ENCODE measurements around the gene CNPPD1.

CNPPD1 gene

GRCh38 chr2:219221957-219222518 lies 45.3 kb upstream of the CNPPD1 start:
- H4K91ac ChIP-seq (ENCODE audit: low read depth, low read length, poor library complexity), result no peak overlapping the region
- no CpG with 5 or more reads among the region's 16 CpGs for WGBS, 2 donors (ENCODE audit: extremely low coverage in 2 of 2, insufficient read length in 2 of 2, insufficient replicate concordance in 1 of 2)

GRCh38 chr2:219220652-219221402 lies 44.1 kb upstream of the CNPPD1 start:
- H3K9ac ChIP-seq (ENCODE audit: low read depth, low read length, poor library complexity), result no peak overlapping the region
- no peak overlapping the region for H3K4me3 ChIP-seq (ENCODE audit: low read length in 2 of 2)
- no peak overlapping the region for H4K8ac ChIP-seq (ENCODE audit: low read depth, low read length)
- peaks cover 51 to 70% of the 10 kb centered on the region in 2 donors for H3K36me3 ChIP-seq (replicated peaks in 1 of 2; ENCODE audit: control insufficient read depth in 2 of 2, insufficient read depth in 2 of 2, low read length in 2 of 2)
- H4K91ac ChIP-seq (ENCODE audit: low read depth, low read length, poor library complexity), result no peak overlapping the region
- no peak overlapping the region for H3K14ac ChIP-seq (ENCODE audit: low read length)
- no peak overlapping the region for H2AFZ ChIP-seq (ENCODE audit: low read length)
- no peak overlapping the region for H3K4me2 ChIP-seq (ENCODE audit: insufficient read depth, low read length, poor library complexity, severe bottlenecking)
- H2BK12ac ChIP-seq (ENCODE audit: low read length), result no peak overlapping the region
- H3K79me1 ChIP-seq (ENCODE audit: low read depth, low read length), result peaks cover 2% of the 10 kb centered on the region
- no peak overlapping the region for H3K4ac ChIP-seq (ENCODE audit: low read length)
- H3K18ac ChIP-seq (ENCODE audit: low read length), result no peak overlapping the region
- no peak for DNase-seq (ENCODE audit: low spot score)
- no peak overlapping the region for H2BK15ac ChIP-seq (ENCODE audit: low read length)
- no peaks in the 10 kb centered on the region for H3K9me3 ChIP-seq (replicated peaks in 1 of 2; ENCODE audit: control insufficient read depth in 2 of 2, insufficient read depth in 1 of 2, low read depth in 1 of 2, low read length in 2 of 2)
- no CpG with 5 or more reads among the region's 19 CpGs for WGBS, 2 donors (ENCODE audit: extremely low coverage in 2 of 2, insufficient read length in 2 of 2, insufficient replicate concordance in 1 of 2)
- H3K27ac ChIP-seq (replicated peaks; ENCODE audit: low read length), result no peak overlapping the region
- H2BK5ac ChIP-seq (ENCODE audit: low read length), result no peak overlapping the region
- H3K27me3 ChIP-seq (ENCODE audit: control insufficient read depth in 3 of 3, insufficient read depth in 3 of 3, low read depth in 1 of 3, low read length in 3 of 3), result no peaks in the 10 kb centered on the region
- H2BK120ac ChIP-seq (ENCODE audit: low read depth, low read length), result no peak overlapping the region
- H3K23ac ChIP-seq (ENCODE audit: low read depth, low read length, poor library complexity), result no peak overlapping the region
- peaks cover 7 to 12% of the 10 kb centered on the region in 2 donors for H3K4me1 ChIP-seq (ENCODE audit: control insufficient read depth in 2 of 2, insufficient read depth in 1 of 2, low read depth in 1 of 2, low read length in 2 of 2)
- no peak overlapping the region for H2AK5ac ChIP-seq (ENCODE audit: low read depth, low read length)

More at GRCh38 chr2:219221957-219222518, 45.3 kb upstream of the CNPPD1 start:
- H3K4me1 ChIP-seq (ENCODE audit: control insufficient read depth in 2 of 2, insufficient read depth in 1 of 2, low read depth in 1 of 2, low read length in 2 of 2), result peaks cover 7 to 12% of the 10 kb centered on the region in 2 donors
- no peak overlapping the region for H3K4me2 ChIP-seq (ENCODE audit: insufficient read depth, low read length, poor library complexity, severe bottlenecking)
- H3K18ac ChIP-seq (ENCODE audit: low read length), result no peak overlapping the region
- H3K4me3 ChIP-seq (ENCODE audit: low read length in 2 of 2), result no peak overlapping the region
- peaks cover 49 to 69% of the 10 kb centered on the region in 2 donors for H3K36me3 ChIP-seq (replicated peaks in 1 of 2; ENCODE audit: control insufficient read depth in 2 of 2, insufficient read depth in 2 of 2, low read length in 2 of 2)
- H3K9ac ChIP-seq (ENCODE audit: low read depth, low read length, poor library complexity), result no peak overlapping the region
- H3K27ac ChIP-seq (replicated peaks; ENCODE audit: low read length), result no peak overlapping the region
- no peak overlapping the region for H2BK12ac ChIP-seq (ENCODE audit: low read length)
- H2BK120ac ChIP-seq (ENCODE audit: low read depth, low read length), result no peak overlapping the region
- H3K9me3 ChIP-seq (replicated peaks in 1 of 2; ENCODE audit: control insufficient read depth in 2 of 2, insufficient read depth in 1 of 2, low read depth in 1 of 2, low read length in 2 of 2), result no peaks in the 10 kb centered on the region
- H3K23ac ChIP-seq (ENCODE audit: low read depth, low read length, poor library complexity), result no peak overlapping the region
- H3K79me1 ChIP-seq (ENCODE audit: low read depth, low read length), result peaks cover 5% of the 10 kb centered on the region
- H4K8ac ChIP-seq (ENCODE audit: low read depth, low read length), result no peak overlapping the region
- H3K27me3 ChIP-seq (ENCODE audit: control insufficient read depth in 3 of 3, insufficient read depth in 3 of 3, low read depth in 1 of 3, low read length in 3 of 3), result no peaks in the 10 kb centered on the region
- H2BK15ac ChIP-seq (ENCODE audit: low read length), result no peak overlapping the region
- no peak overlapping the region for H2AFZ ChIP-seq (ENCODE audit: low read length)
- no peak for DNase-seq (ENCODE audit: low spot score)
- H3K14ac ChIP-seq (ENCODE audit: low read length), result no peak overlapping the region
- H3K4ac ChIP-seq (ENCODE audit: low read length), result no peak overlapping the region
- no peak overlapping the region for H2AK5ac ChIP-seq (ENCODE audit: low read depth, low read length)
- H2BK5ac ChIP-seq (ENCODE audit: low read length), result peak overlapping the region; percentile 66

GRCh38 chr2:219219784-219220532 lies 43.2 kb upstream of the CNPPD1 start:
- peak overlapping the region; percentile 22 for H2BK12ac ChIP-seq (ENCODE audit: low read length)
- no peak for DNase-seq (ENCODE audit: low spot score)
- no peak overlapping the region for H3K27ac ChIP-seq (replicated peaks; ENCODE audit: low read length)
- no peak overlapping the region for H4K91ac ChIP-seq (ENCODE audit: low read depth, low read length, poor library complexity)
- H3K4ac ChIP-seq (ENCODE audit: low read length), result no peak overlapping the region
- H3K4me1 ChIP-seq (ENCODE audit: control insufficient read depth in 2 of 2, insufficient read depth in 1 of 2, low read depth in 1 of 2, low read length in 2 of 2), result peaks cover 7 to 12% of the 10 kb centered on the region in 2 donors
- no peaks in the 10 kb centered on the region for H3K27me3 ChIP-seq (ENCODE audit: control insufficient read depth in 3 of 3, insufficient read depth in 3 of 3, low read depth in 1 of 3, low read length in 3 of 3)
- H2BK15ac ChIP-seq (ENCODE audit: low read length), result peak overlapping the region; percentile 79
- WGBS, 2 donors (ENCODE audit: extremely low coverage in 2 of 2, insufficient read length in 2 of 2, insufficient replicate concordance in 1 of 2), result no CpG with 5 or more reads among the region's 18 CpGs
- H3K79me1 ChIP-seq (ENCODE audit: low read depth, low read length), result peaks cover 2% of the 10 kb centered on the region
- no peak overlapping the region for H4K8ac ChIP-seq (ENCODE audit: low read depth, low read length)
- peak overlapping the region; percentile 99 for H3K18ac ChIP-seq (ENCODE audit: low read length)
- no peak overlapping the region for H2AFZ ChIP-seq (ENCODE audit: low read length)
- peak overlapping the region; percentile 6 for H3K14ac ChIP-seq (ENCODE audit: low read length)
- H2AK5ac ChIP-seq (ENCODE audit: low read depth, low read length), result peak overlapping the region; percentile 89
- H2BK5ac ChIP-seq (ENCODE audit: low read length), result peak overlapping the region; percentile 26
- peak overlapping the region; percentile 31 for H3K23ac ChIP-seq (ENCODE audit: low read depth, low read length, poor library complexity)
- peak overlapping the region; percentile 11 for H3K4me2 ChIP-seq (ENCODE audit: insufficient read depth, low read length, poor library complexity, severe bottlenecking)
- H2BK120ac ChIP-seq (ENCODE audit: low read depth, low read length), result no peak overlapping the region
- peaks cover 43 to 70% of the 10 kb centered on the region in 2 donors for H3K36me3 ChIP-seq (replicated peaks in 1 of 2; ENCODE audit: control insufficient read depth in 2 of 2, insufficient read depth in 2 of 2, low read length in 2 of 2)
- H3K9me3 ChIP-seq (replicated peaks in 1 of 2; ENCODE audit: control insufficient read depth in 2 of 2, insufficient read depth in 1 of 2, low read depth in 1 of 2, low read length in 2 of 2), result no peaks in the 10 kb centered on the region
- H3K9ac ChIP-seq (ENCODE audit: low read depth, low read length, poor library complexity), result peak overlapping the region; percentile 72
- H3K4me3 ChIP-seq (ENCODE audit: low read length in 2 of 2), result no peak overlapping the region

Measured in neuronal stem cell (in vitro differentiated cells).